ENCODE data around the gene DDX31.
A peak's percentile ranks its signal among the peaks of the same experiment; 100 is the strongest.
"Not testable (repeated sequence)": the region's sequence is repeated elsewhere in the genome, so short reads cannot be mapped to it uniquely, and the experiment has no call there.

DDX31 gene

GRCh38 chr9:132577119-132577518 is 92.7 kb downstream of the DDX31 start:
- no peak overlapping the region for H3K4me3 ChIP-seq (ENCODE audit: low read depth, low read length)
- no peak for TF ChIP-seq CTCF (IDR thresholded peaks at IDR 0.05; ENCODE audit: control insufficient read depth, extremely low read depth, insufficient read depth)
- no peak for DNase-seq (ENCODE audit: low read depth)

GRCh38 chr9:132575811-132576210 is 94.0 kb downstream of the DDX31 start:
- no peak for DNase-seq (ENCODE audit: low read depth)
- no peak overlapping the region for H3K4me3 ChIP-seq (ENCODE audit: low read depth, low read length)
- no peak for TF ChIP-seq CTCF (IDR thresholded peaks at IDR 0.05; ENCODE audit: control insufficient read depth, extremely low read depth, insufficient read depth)

GRCh38 chr9:132575005-132575609 is 94.7 kb downstream of the DDX31 start:
- H3K4me3 ChIP-seq (ENCODE audit: low read depth, low read length): no peak overlapping the region
- peak; percentile 74 for TF ChIP-seq CTCF (IDR thresholded peaks at IDR 0.05; ENCODE audit: control insufficient read depth, extremely low read depth, insufficient read depth)
- peak; percentile 50 for DNase-seq (ENCODE audit: low read depth)

GRCh38 chr9:132572921-132573320 is 96.9 kb downstream of the DDX31 start:
- no peak overlapping the region for H3K4me3 ChIP-seq (ENCODE audit: low read depth, low read length)
- DNase-seq (ENCODE audit: low read depth): no peak
- TF ChIP-seq CTCF (IDR thresholded peaks at IDR 0.05; ENCODE audit: control insufficient read depth, extremely low read depth, insufficient read depth): no peak

GRCh38 chr9:132571806-132572600 is 97.8 kb downstream of the DDX31 start:
- TF ChIP-seq CTCF (IDR thresholded peaks at IDR 0.05; ENCODE audit: control insufficient read depth, extremely low read depth, insufficient read depth): no peak
- H3K4me3 ChIP-seq (ENCODE audit: low read depth, low read length): no peak overlapping the region
- no peak for DNase-seq (ENCODE audit: low read depth)

- H3K4me3 ChIP-seq (ENCODE audit: low read depth, low read length); DNase-seq (ENCODE audit: low read depth): not testable (repeated sequence)
These were observed 101.0 kb downstream of the DDX31 start for GRCh38 chr9:132568787-132569186.

- TF ChIP-seq CTCF (IDR thresholded peaks at IDR 0.05; ENCODE audit: control insufficient read depth, extremely low read depth, insufficient read depth): no peak
- no peak overlapping the region for H3K4me3 ChIP-seq (ENCODE audit: low read depth, low read length)
- DNase-seq (ENCODE audit: low read depth): no peak
These were observed 105.3 kb downstream of the DDX31 start for GRCh38 chr9:132564526-132564925.

Measured in LNCaP clone FGC (cell line).